IMR-90 (cell line): ENCODE measurements around the gene CDHR3. TPM values are rescaled to one million over a fixed set of nuclear protein-coding genes. Genes with fewer than 3 reads are reported as not detected.

Source experiments
- ATAC-seq: fragments of 200-7000 bp; cut with Tn5 transposase; 2 replicates; pipeline ENCODE4 v1.9.1; 2020; ENCODE audit warnings: low read depth, mild to moderate bottlenecking, moderate library complexity
- BruUV-seq: library from RNA; stranded (reverse); fragments of 400-500 nt; replicated peaks from 2 replicates; lab custom pipeline; 2021; lab: Mats Ljungman, UMichigan
- CTCF ChIA-PET: fragments of 300-600 bp; formaldehyde crosslinking; extraction: SDS; loops from one replicate; lab custom pipeline; 2021; ENCODE audit warnings: antibody characterized with exemption; lab: Yijun Ruan, JAX
- POLR2A ChIA-PET: fragments of 300-600 bp; sonication (Branson Sonifier 250); formaldehyde crosslinking; loops from one replicate; lab custom pipeline; 2022; ENCODE audit warnings: antibody characterized with exemption; ENCODE audit not compliant: unreplicated experiment; lab: Charles Lee
- DNase-seq: peaks from one replicate; pipeline ENCODE4 v3.0.0; 2013
- H2AFZ ChIP-seq: replicated peaks from 2 replicates; pipeline ENCODE3; 2013; ENCODE audit warnings: low read length, mild to moderate bottlenecking; ENCODE audit not compliant: poor library complexity
- H2AK5ac ChIP-seq: 2 replicates; pipeline ENCODE4 v1.6.1; 2013; ENCODE audit warnings: low read depth, low read length, inconsistent platforms
- H2AK9ac ChIP-seq: replicated peaks from 2 replicates; pipeline ENCODE3; 2013; ENCODE audit warnings: mild to moderate bottlenecking, low read depth, low read length, moderate library complexity; ENCODE audit not compliant: poor library complexity
- H2BK120ac ChIP-seq: 2 replicates; pipeline ENCODE4 v1.6.1; 2013; ENCODE audit warnings: low read depth, low read length, inconsistent platforms
- H2BK15ac ChIP-seq: 3 replicates; pipeline ENCODE4 v1.6.1; 2013; ENCODE audit warnings: low read depth, low read length, inconsistent platforms
- H2BK20ac ChIP-seq: 2 replicates; pipeline ENCODE4 v1.6.1; 2013; ENCODE audit warnings: low read depth, mild to moderate bottlenecking, inconsistent platforms, low read length, moderate library complexity
- H2BK5ac ChIP-seq: 2 replicates; pipeline ENCODE4 v1.6.1; 2013; ENCODE audit warnings: mild to moderate bottlenecking, low read depth, low read length, inconsistent platforms; ENCODE audit not compliant: poor library complexity, severe bottlenecking
- H3K14ac ChIP-seq: replicated peaks from 2 replicates; pipeline ENCODE4 v1.6.1; 2013; ENCODE audit warnings: low read depth, low read length, inconsistent platforms
- H3K18ac ChIP-seq: 2 replicates; pipeline ENCODE4 v1.6.1; 2013; ENCODE audit warnings: low read depth, low read length, control low read depth
- H3K23ac ChIP-seq: 2 replicates; pipeline ENCODE4 v1.6.1; 2013; ENCODE audit warnings: low read depth, low read length, inconsistent platforms
- H3K27ac ChIP-seq: 2 replicates; pipeline ENCODE4 v1.5.1; 2013; ENCODE audit warnings: mild to moderate bottlenecking, control low read depth, low read length; ENCODE audit not compliant: insufficient read depth
- H3K27me3 ChIP-seq: 2 replicates; pipeline ENCODE4 v1.6.1; 2013; ENCODE audit warnings: low read length; ENCODE audit not compliant: control insufficient read depth, insufficient read depth
- H3K36me3 ChIP-seq: 2 replicates; pipeline ENCODE4 v1.6.1; 2013; ENCODE audit warnings: low read length, mixed read lengths; ENCODE audit not compliant: control insufficient read depth, insufficient read depth
- H3K4ac ChIP-seq: 2 replicates; pipeline ENCODE4 v1.6.1; 2013; ENCODE audit warnings: low read depth, low read length, inconsistent platforms
- H3K4me1 ChIP-seq: 2 replicates; pipeline ENCODE4 v1.6.1; 2013; ENCODE audit warnings: low read length, mixed read lengths; ENCODE audit not compliant: control insufficient read depth, insufficient read depth
- H3K4me2 ChIP-seq: 2 replicates; pipeline ENCODE4 v1.6.1; 2013; ENCODE audit warnings: low read depth, mild to moderate bottlenecking, control low read depth, low read length, moderate library complexity
- H3K4me3 ChIP-seq: 2 replicates; pipeline ENCODE4 v1.5.1; 2013; ENCODE audit warnings: low read depth, mild to moderate bottlenecking, control low read depth, low read length, moderate library complexity; ENCODE audit not compliant: insufficient read depth
- H3K56ac ChIP-seq: 2 replicates; pipeline ENCODE4 v1.6.1; 2013; ENCODE audit warnings: low read length, inconsistent platforms; ENCODE audit not compliant: insufficient read depth; ENCODE audit errors: extremely low read depth
- H3K79me1 ChIP-seq, 2 experiments: 2 replicates each; pipeline ENCODE4 v1.6.1; 2013; ENCODE audit warnings: low read length in 2 of 2, inconsistent platforms in 1 of 2, low read depth in 1 of 2
- H3K9ac ChIP-seq: 2 replicates; pipeline ENCODE4 v1.6.1; 2013; ENCODE audit warnings: low read depth, low read length, control low read depth
- H3K9me1 ChIP-seq: 2 replicates; pipeline ENCODE4 v1.6.1; 2013; ENCODE audit warnings: low read length, inconsistent platforms; ENCODE audit not compliant: insufficient read depth
- H3K9me3 ChIP-seq: 2 replicates; pipeline ENCODE4 v1.6.1; 2013; ENCODE audit warnings: low read length; ENCODE audit not compliant: control insufficient read depth, insufficient read depth
- H4K20me1 ChIP-seq: 2 replicates; pipeline ENCODE4 v1.6.1; 2013; ENCODE audit warnings: low read length, inconsistent platforms; ENCODE audit not compliant: insufficient read depth
- H4K5ac ChIP-seq: 2 replicates; pipeline ENCODE4 v1.6.1; 2013; ENCODE audit warnings: mild to moderate bottlenecking, low read depth, low read length, control low read depth
- H4K8ac ChIP-seq, 2 experiments: 2 replicates each; pipeline ENCODE4 v1.6.1; 2013; ENCODE audit warnings: low read depth in 2 of 2, low read length in 2 of 2, control low read depth in 1 of 2, inconsistent platforms in 1 of 2
- H4K91ac ChIP-seq: 2 replicates; pipeline ENCODE4 v1.6.1; 2013; ENCODE audit warnings: low read depth, low read length, inconsistent platforms; ENCODE audit not compliant: insufficient read depth
- BHLHE40 ChIP-seq: fragments of 150-350 bp; IDR thresholded peaks from 2 replicates; pipeline ENCODE4 v1.6.1; 2016; ENCODE audit warnings: mild to moderate bottlenecking, low read depth, low read length
- CEBPB ChIP-seq: IDR thresholded peaks from 2 replicates; pipeline ENCODE4 v1.6.1; 2012; ENCODE audit warnings: low read depth, low read length, improper control_type of control experiment
- CHD1 ChIP-seq: IDR thresholded peaks from 2 replicates; pipeline ENCODE4 v1.6.1; 2012; ENCODE audit warnings: low read depth, low read length, improper control_type of control experiment
- CTCF ChIP-seq: conservative IDR thresholded peaks from 2 replicates; pipeline ENCODE4 v1.5.1; 2012; ENCODE audit warnings: mild to moderate bottlenecking, low read depth, low read length, improper control_type of control experiment
- FOS ChIP-seq: fragments of 150-350 bp; IDR thresholded peaks from 2 replicates; pipeline ENCODE4 v1.6.1; 2016; ENCODE audit warnings: low read depth, low read length
- MAFK ChIP-seq: IDR thresholded peaks from 2 replicates; pipeline ENCODE4 v1.6.1; 2012; ENCODE audit warnings: low read depth, low read length, improper control_type of control experiment
- MAZ ChIP-seq: IDR thresholded peaks from 2 replicates; pipeline ENCODE4 v1.6.1; 2012; ENCODE audit warnings: low read depth, mild to moderate bottlenecking, low read length, improper control_type of control experiment, moderate library complexity, borderline replicate concordance
- MXI1 ChIP-seq: IDR thresholded peaks from 2 replicates; pipeline ENCODE4 v1.6.1; 2012; ENCODE audit warnings: low read depth, mild to moderate bottlenecking, low read length, moderate library complexity, borderline replicate concordance
- NFE2L2 ChIP-seq: fragments of 150-350 bp; IDR thresholded peaks from 2 replicates; pipeline ENCODE4 v1.6.1; 2016; ENCODE audit warnings: low read depth, mild to moderate bottlenecking, low read length
- POLR2A ChIP-seq: IDR thresholded peaks from 2 replicates; pipeline ENCODE4 v1.6.1; 2012; ENCODE audit warnings: mild to moderate bottlenecking, low read depth, low read length
- RAD21 ChIP-seq: IDR thresholded peaks from 2 replicates; pipeline ENCODE4 v1.6.1; 2012; ENCODE audit warnings: low read length, improper control_type of control experiment
- RCOR1 ChIP-seq: IDR thresholded peaks from 2 replicates; pipeline ENCODE4 v1.6.1; 2012; ENCODE audit warnings: mild to moderate bottlenecking, low read length, improper control_type of control experiment; ENCODE audit not compliant: insufficient replicate concordance
- RFX5 ChIP-seq: IDR thresholded peaks from 2 replicates; pipeline ENCODE4 v1.8.0; 2012; ENCODE audit warnings: low read depth, mild to moderate bottlenecking, low read length, moderate library complexity
- SMC3 ChIP-seq: fragments of 150-350 bp; IDR thresholded peaks from 2 replicates; pipeline ENCODE4 v1.6.1; 2016; ENCODE audit warnings: low read depth, mild to moderate bottlenecking, antibody characterized with exemption, low read length, moderate library complexity
- WGBS, 2 experiments: methylation state at CpG; one replicate each; pipeline versions ENCODE4 v1.1.5 to v1.1.7; 2013; ENCODE audit warnings: missing lambda C conversion rate in 2 of 2; ENCODE audit not compliant: insufficient read length in 1 of 2; ENCODE audit errors: extremely low coverage in 2 of 2; 5-methylcytosine and 5-hydroxymethylcytosine counted together
- dilution Hi-C: fragments of 300-500 bp; cut with HindIII; formaldehyde crosslinking; loops from one replicate; pipeline ENCODE4 v1.14.3; 2018; ENCODE audit warnings: low sequenced_read_pairs; ENCODE audit not compliant: unreplicated experiment
- in situ Hi-C: fragments of 300-500 bp; cut with MboI; formaldehyde crosslinking; loops from 3 replicates; pipeline ENCODE4 v1.14.3; 2019; ENCODE audit warnings: low sequenced_read_pairs, inconsistent platforms, mixed read lengths
- intact Hi-C: fragments of 100-400 bp; cut with micrococcal nuclease; formaldehyde crosslinking; loops from 2 replicates; pipeline ENCODE4 v1.10.0; 2022
- polyA plus RNA-seq, 3 experiments: library from polyadenylated mRNA; depleted of rRNA; stranded (reverse); fragments of >200 nt; gene quantifications; 2 replicates each; pipeline ENCODE4 v1.2.3, GENCODE V29; 2012; ENCODE audit warnings: low replicate concordance in 1 of 3
- total RNA-seq: library from RNA; depleted of rRNA; stranded (reverse); fragments of >200 nt; gene quantifications from 2 replicates; pipeline ENCODE4 v1.2.3, GENCODE V29; 2012
- TF ChIP-seq, protein P1 (sequence below): fragments of 150-350 bp; IDR thresholded peaks from 2 replicates; pipeline ENCODE4 v1.6.1; 2016; ENCODE audit warnings: low read depth, mild to moderate bottlenecking, low read length, moderate library complexity, borderline replicate concordance
- TF ChIP-seq, protein P2 (sequence below): fragments of 150-350 bp; IDR thresholded peaks from 2 replicates; pipeline ENCODE4 v1.6.1; 2017; ENCODE audit warnings: mild to moderate bottlenecking, antibody characterized with exemption, low read length, low read depth

Gene CDHR3
- total and polyA plus RNA-seq, 2 of the 4 experiments (the other 2 are of a cell fraction), result 0.96 to 1.6 TPM

- BruUV-seq, result no TSS peak
- CTCF ChIA-PET, result no interaction called here
- no peak overlapping the region for H4K91ac ChIP-seq
- H3K4me1 ChIP-seq, result peaks cover 7% of the 10 kb centered on the region; the same call in 1 of the 2 replicates
- no peak overlapping the region for H3K27ac ChIP-seq
- no peaks in the 10 kb centered on the region for H3K36me3 ChIP-seq
- H2BK20ac ChIP-seq, result no peak overlapping the region
- H3K9ac ChIP-seq, result no peak overlapping the region
- H3K4ac ChIP-seq, result no peak overlapping the region
- H4K5ac ChIP-seq, result no peak overlapping the region
- no peak overlapping the region for H3K4me3 ChIP-seq
- no peak overlapping the region for H3K4me2 ChIP-seq
- H2AK9ac ChIP-seq, result no peak overlapping the region
- H3K56ac ChIP-seq, result no peak overlapping the region
- no peaks in the 10 kb centered on the region for H4K20me1 ChIP-seq
- H2BK120ac ChIP-seq, result no peak overlapping the region
- no peaks in the 10 kb centered on the region for H3K9me3 ChIP-seq
- in situ Hi-C loops (no loop called here), intact Hi-C loops (loop anchor here (5.0 kb wide), 1 partner anchor 43 kb away; the partner anchor contains the start of gene SYPL1), dilution Hi-C loops (no loop called here)
- H2BK15ac ChIP-seq, result no peak overlapping the region
- peaks cover 5% of the 10 kb centered on the region for H3K9me1 ChIP-seq
- no peak overlapping the region for H2BK5ac ChIP-seq
- H4K8ac ChIP-seq, result no peak overlapping the region
- TF ChIP-seq MXI1 (no peak), BHLHE40 (no peak), POLR2A (no peak), SMC3 (no peak), FOS (no peak), MAFK (no peak), CEBPB (no peak), RFX5 (no peak), NFE2L2 (no peak), RAD21 (no peak), RCOR1 (no peak), CHD1 (no peak), MAZ (no peak), CTCF (no peak)
- TF ChIP-seq, protein P1, sequence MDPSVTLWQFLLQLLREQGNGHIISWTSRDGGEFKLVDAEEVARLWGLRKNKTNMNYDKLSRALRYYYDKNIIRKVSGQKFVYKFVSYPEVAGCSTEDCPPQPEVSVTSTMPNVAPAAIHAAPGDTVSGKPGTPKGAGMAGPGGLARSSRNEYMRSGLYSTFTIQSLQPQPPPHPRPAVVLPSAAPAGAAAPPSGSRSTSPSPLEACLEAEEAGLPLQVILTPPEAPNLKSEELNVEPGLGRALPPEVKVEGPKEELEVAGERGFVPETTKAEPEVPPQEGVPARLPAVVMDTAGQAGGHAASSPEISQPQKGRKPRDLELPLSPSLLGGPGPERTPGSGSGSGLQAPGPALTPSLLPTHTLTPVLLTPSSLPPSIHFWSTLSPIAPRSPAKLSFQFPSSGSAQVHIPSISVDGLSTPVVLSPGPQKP, result no peak
- TF ChIP-seq, protein P2, sequence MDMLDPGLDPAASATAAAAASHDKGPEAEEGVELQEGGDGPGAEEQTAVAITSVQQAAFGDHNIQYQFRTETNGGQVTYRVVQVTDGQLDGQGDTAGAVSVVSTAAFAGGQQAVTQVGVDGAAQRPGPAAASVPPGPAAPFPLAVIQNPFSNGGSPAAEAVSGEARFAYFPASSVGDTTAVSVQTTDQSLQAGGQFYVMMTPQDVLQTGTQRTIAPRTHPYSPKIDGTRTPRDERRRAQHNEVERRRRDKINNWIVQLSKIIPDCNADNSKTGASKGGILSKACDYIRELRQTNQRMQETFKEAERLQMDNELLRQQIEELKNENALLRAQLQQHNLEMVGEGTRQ, result no peak
- no peaks in the 10 kb centered on the region for H3K79me1 ChIP-seq
- no peak overlapping the region for H3K18ac ChIP-seq
- ATAC-seq, result no peak
- no peak overlapping the region for H2AFZ ChIP-seq
- WGBS, 2 experiments, result 78% methylated on average over 7 of the region's 9 CpGs; no CpG with 5 or more reads in 1 of the 2 experiments
- peaks cover 6% of the 10 kb centered on the region for H3K27me3 ChIP-seq
- POLR2A ChIA-PET, result no interaction called here
- DNase-seq, result no peak
- no peak overlapping the region for H3K23ac ChIP-seq
- H3K14ac ChIP-seq, result no peak overlapping the region
- no peak overlapping the region for H2AK5ac ChIP-seq
Observed at GRCh38 chr7:106069471-106070200, 106.6 kb downstream of the CDHR3 start.
